GM20000 (cell line): ENCODE results near the gene TEX10.
A peak's percentile ranks its signal among the peaks of the same experiment; 100 is the strongest.

ENCODE experiments used
- DNase-seq: peaks from one replicate; pipeline ENCODE4 v3.0.0; 2012; ENCODE audit warnings: low spot score
- CTCF ChIP-seq: IDR thresholded peaks from 2 replicates; pipeline ENCODE4 v1.5.1; 2012; ENCODE audit warnings: mild to moderate bottlenecking, control low read depth; ENCODE audit errors: extremely low read depth, missing control alignments

The TEX10 gene

GRCh38 chr9:100364013-100364412, 11.3 kb upstream of the TEX10 start:
- no peak for DNase-seq
- no peak for TF ChIP-seq CTCF

GRCh38 chr9:100359057-100359456, 6.3 kb upstream of the TEX10 start:
- no peak for DNase-seq

GRCh38 chr9:100357501-100357900, 4.8 kb upstream of the TEX10 start:
- DNase-seq, result no peak
- TF ChIP-seq CTCF, result no peak

More at GRCh38 chr9:100359057-100359456, 6.3 kb upstream of the TEX10 start:
- no peak for TF ChIP-seq CTCF

GRCh38 chr9:100355561-100355960, 2.8 kb upstream of the TEX10 start:
- no peak for DNase-seq
- no peak for TF ChIP-seq CTCF

GRCh38 chr9:100354121-100354800, 1.5 kb upstream of the TEX10 start:
- no peak for DNase-seq
- TF ChIP-seq CTCF, result no peak

GRCh38 chr9:100352201-100352726, 478 bp downstream of the TEX10 start:
- no peak for TF ChIP-seq CTCF
- DNase-seq, result peak; percentile 55

GRCh38 chr9:100351508-100351907, 1.2 kb downstream of the TEX10 start:
- no peak for TF ChIP-seq CTCF
- DNase-seq, result no peak
